H9 (cell line): ENCODE results near the gene DLG5. TPM values are rescaled to one million over a fixed set of nuclear protein-coding genes. Genes with fewer than 3 reads are reported as not detected.

Source experiments
- DNase-seq: peaks from one replicate; pipeline ENCODE4 v3.0.0-alpha.2; 2017
- H2AFZ ChIP-seq: one replicate; pipeline ENCODE4 v1.6.1; 2013; ENCODE audit warnings: mild to moderate bottlenecking, low read length, control low read depth, moderate library complexity
- H2AK5ac ChIP-seq: 2 replicates; pipeline ENCODE4 v1.6.1; 2013; ENCODE audit warnings: low read length, control low read depth, mixed read lengths; ENCODE audit not compliant: insufficient read length
- H2BK120ac ChIP-seq: one replicate; pipeline ENCODE4 v1.6.1; 2013; ENCODE audit warnings: low read depth, mild to moderate bottlenecking, low read length, control low read depth, inconsistent platforms; ENCODE audit not compliant: poor library complexity, severe bottlenecking
- H2BK12ac ChIP-seq: 2 replicates; pipeline ENCODE4 v1.6.1; 2013; ENCODE audit warnings: low read length, control low read depth, mixed read lengths, low read depth; ENCODE audit not compliant: insufficient read length
- H2BK15ac ChIP-seq: 2 replicates; pipeline ENCODE4 v1.6.1; 2013; ENCODE audit warnings: low read depth, low read length, control low read depth
- H2BK20ac ChIP-seq: one replicate; pipeline ENCODE4 v1.6.1; 2013; ENCODE audit warnings: low read depth, mild to moderate bottlenecking, low read length, control low read depth, inconsistent platforms; ENCODE audit not compliant: poor library complexity, severe bottlenecking
- H2BK5ac ChIP-seq: 2 replicates; pipeline ENCODE4 v1.6.1; 2013; ENCODE audit warnings: low read length, control low read depth, mixed read lengths; ENCODE audit not compliant: insufficient read length
- H3K14ac ChIP-seq: 2 replicates; pipeline ENCODE4 v1.6.1; 2013; ENCODE audit warnings: low read length, control low read depth; ENCODE audit not compliant: insufficient read depth
- H3K18ac ChIP-seq: 2 replicates; pipeline ENCODE4 v1.6.1; 2013; ENCODE audit warnings: low read depth, mild to moderate bottlenecking, mixed read lengths, low read length, control low read depth; ENCODE audit not compliant: insufficient read length
- H3K23ac ChIP-seq: 2 replicates; pipeline ENCODE4 v1.6.1; 2013; ENCODE audit warnings: low read length, control low read depth, mixed read lengths, low read depth; ENCODE audit not compliant: insufficient read length
- H3K23me2 ChIP-seq: 2 replicates; pipeline ENCODE4 v1.6.1; 2013; ENCODE audit warnings: low read depth, mild to moderate bottlenecking, mixed read lengths, low read length, control low read depth; ENCODE audit not compliant: insufficient read length, poor library complexity, severe bottlenecking
- H3K27ac ChIP-seq: 2 replicates; pipeline ENCODE4 v1.5.1; 2013; ENCODE audit warnings: low read length, control low read depth, mixed read lengths, low read depth; ENCODE audit not compliant: insufficient read length
- H3K27me3 ChIP-seq: 2 replicates; pipeline ENCODE4 v1.6.1; 2013; ENCODE audit warnings: low read length, control low read depth, inconsistent platforms; ENCODE audit not compliant: insufficient read depth
- H3K4ac ChIP-seq: 2 replicates; pipeline ENCODE4 v1.6.1; 2013; ENCODE audit warnings: low read depth, mild to moderate bottlenecking, control low read depth, inconsistent platforms, low read length, moderate library complexity
- H3K4me1 ChIP-seq: 2 replicates; pipeline ENCODE4 v1.6.1; 2013; ENCODE audit warnings: low read length, control low read depth, inconsistent platforms; ENCODE audit not compliant: insufficient read depth
- H3K4me2 ChIP-seq: 2 replicates; pipeline ENCODE4 v1.6.1; 2013; ENCODE audit warnings: low read length, control low read depth, mixed read lengths; ENCODE audit not compliant: insufficient read length, insufficient read depth
- H3K56ac ChIP-seq: 2 replicates; pipeline ENCODE4 v1.6.1; 2013; ENCODE audit warnings: low read depth, mild to moderate bottlenecking, mixed read lengths, low read length, control low read depth; ENCODE audit not compliant: insufficient read length
- H3K79me1 ChIP-seq: 2 replicates; pipeline ENCODE4 v1.6.1; 2013; ENCODE audit warnings: low read depth, mild to moderate bottlenecking, moderate library complexity, low read length, control low read depth, inconsistent platforms; ENCODE audit not compliant: insufficient read depth, poor library complexity, severe bottlenecking
- H3K79me2 ChIP-seq: 2 replicates; pipeline ENCODE4 v1.6.1; 2013; ENCODE audit warnings: low read length, control low read depth, inconsistent platforms; ENCODE audit not compliant: insufficient read depth
- H3K9ac ChIP-seq: 2 replicates; pipeline ENCODE4 v1.6.1; 2013; ENCODE audit warnings: low read length, control low read depth, mixed read lengths; ENCODE audit not compliant: insufficient read length; ENCODE audit errors: extremely low read depth
- H3K9me3 ChIP-seq: one replicate; pipeline ENCODE4 v1.6.1; 2013; ENCODE audit warnings: low read depth, low read length, inconsistent platforms; ENCODE audit not compliant: control insufficient read depth
- H3T11ph ChIP-seq: one replicate; pipeline ENCODE4 v1.6.1; 2013; ENCODE audit warnings: mild to moderate bottlenecking, low read length, control low read depth, inconsistent platforms
- H4K20me1 ChIP-seq: one replicate; pipeline ENCODE4 v1.6.1; 2013; ENCODE audit not compliant: control insufficient read depth, insufficient read length, insufficient read depth
- H4K5ac ChIP-seq: 2 replicates; pipeline ENCODE4 v1.6.1; 2013; ENCODE audit warnings: low read depth, mild to moderate bottlenecking, mixed read lengths, low read length, control low read depth; ENCODE audit not compliant: insufficient read length
- H4K8ac ChIP-seq: replicated peaks from 2 replicates; pipeline ENCODE4 v1.6.1; 2013; ENCODE audit warnings: low read length, control low read depth, mixed read lengths, low read depth; ENCODE audit not compliant: insufficient read length
- H4K91ac ChIP-seq: 2 replicates; pipeline ENCODE4 v1.6.1; 2013; ENCODE audit warnings: low read depth, mild to moderate bottlenecking, moderate library complexity, mixed read lengths, low read length, control low read depth; ENCODE audit not compliant: insufficient read length
- H3K27ac Mint-ChIP-seq, 3 experiments: 2 replicates in 2 of 3; 3 replicates in 1 of 3; pipeline ENCODE4 v1.8.0; 2020 to 2021; ENCODE audit warnings: mixed read lengths in 3 of 3, mild to moderate bottlenecking in 1 of 3, moderate library complexity in 1 of 3
- H3K27me3 Mint-ChIP-seq: 2 replicates; pipeline ENCODE4 v1.8.0; 2021; ENCODE audit warnings: low read depth, mild to moderate bottlenecking, moderate library complexity, mixed read lengths
- H3K36me3 Mint-ChIP-seq, 3 experiments: 2 replicates in 2 of 3; 3 replicates in 1 of 3; pipeline ENCODE4 v1.8.0; 2020 to 2021; ENCODE audit warnings: low read depth in 3 of 3, mixed read lengths in 3 of 3; ENCODE audit not compliant: insufficient read depth in 1 of 3
- H3K4me1 Mint-ChIP-seq, 2 experiments: 2 replicates each; pipeline ENCODE4 v1.8.0; 2020; ENCODE audit warnings: mixed read lengths in 2 of 2
- H3K4me3 Mint-ChIP-seq, 2 experiments: 2 replicates in 1 of 2; 3 replicates in 1 of 2; pipeline ENCODE4 v1.8.0; 2020 to 2021; ENCODE audit warnings: mild to moderate bottlenecking in 2 of 2, mixed read lengths in 2 of 2, moderate library complexity in 1 of 2
- H3K9me3 Mint-ChIP-seq, 2 experiments: 2 replicates in 1 of 2; 3 replicates in 1 of 2; pipeline ENCODE4 v1.8.0; 2020; ENCODE audit warnings: mild to moderate bottlenecking in 2 of 2, mixed read lengths in 2 of 2, moderate library complexity in 1 of 2
- WGBS: extraction: QIAGEN DNeasy Blood & Tissue Kit; methylation state at CpG from one replicate; pipeline ENCODE4 v1.1.7; 2013; ENCODE audit warnings: missing lambda C conversion rate, low lambda C conversion rate, mixed read lengths; ENCODE audit not compliant: insufficient read length; ENCODE audit errors: extremely low coverage; 5-methylcytosine and 5-hydroxymethylcytosine counted together
- total RNA-seq: library from RNA; stranded (reverse); gene quantifications from 2 replicates; pipeline ENCODE4 v1.2.1, GENCODE V29; 2021
- TF ChIP-seq, protein P1 (sequence below): fragments of 200-600 bp; sonication (generic); conservative IDR thresholded peaks from 3 replicates; pipeline ENCODE4 v1.8.0; 2021; ENCODE audit warnings: antibody characterized with exemption, mild to moderate bottlenecking

DLG5 gene
- total RNA-seq, 1 experiment from 2014 or later = 67.4 TPM

DNA sequence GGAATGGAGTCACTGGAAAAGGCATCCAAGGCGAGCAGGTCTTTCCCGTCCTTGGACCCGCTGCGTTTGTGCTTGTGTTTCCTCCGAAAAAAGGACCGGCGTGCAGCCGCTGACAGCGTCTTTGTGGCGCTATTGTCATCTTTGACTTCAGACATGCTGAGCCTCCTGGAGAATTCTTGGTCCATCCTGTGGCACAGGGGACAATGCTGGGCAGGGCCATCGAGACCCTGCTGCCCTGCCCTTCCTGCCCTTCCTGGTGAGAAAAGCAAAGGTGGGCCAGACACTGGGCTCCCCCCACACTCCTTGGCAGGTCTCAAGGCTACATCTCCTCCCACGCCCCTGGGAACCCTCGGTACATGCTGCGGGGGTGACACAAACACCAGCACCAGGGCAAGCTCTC lies 120.9 kb downstream of the DLG5 start:
- no peaks in the 10 kb centered on the region for H3K23me2 ChIP-seq
- no peak overlapping the region for H2BK20ac ChIP-seq
- no peaks in the 10 kb centered on the region for H4K20me1 ChIP-seq
- H3K23ac ChIP-seq = no peak overlapping the region
- no peak overlapping the region for H3K14ac ChIP-seq
- H3K36me3 Mint-ChIP-seq = peaks cover 39 to 89% (median 67%) of the 10 kb centered on the region in 3 experiments; a peak in 6 of 7 replicates
- H3K27ac Mint-ChIP-seq = peak overlapping the region in 1 of 3 experiments; percentile 73; a peak in 2 of 7 replicates
- no peak for DNase-seq
- no peak overlapping the region for H3K9ac ChIP-seq
- H2BK5ac ChIP-seq = no peak overlapping the region
- H2AFZ ChIP-seq = no peak overlapping the region
- H3K4me2 ChIP-seq = no peak overlapping the region
- no CpG with 5 or more reads among the region's 14 CpGs for WGBS
- no peak overlapping the region for H2BK120ac ChIP-seq
- no peak overlapping the region for H2BK15ac ChIP-seq
- no peaks in the 10 kb centered on the region for H3K79me2 ChIP-seq
- TF ChIP-seq, protein P1, sequence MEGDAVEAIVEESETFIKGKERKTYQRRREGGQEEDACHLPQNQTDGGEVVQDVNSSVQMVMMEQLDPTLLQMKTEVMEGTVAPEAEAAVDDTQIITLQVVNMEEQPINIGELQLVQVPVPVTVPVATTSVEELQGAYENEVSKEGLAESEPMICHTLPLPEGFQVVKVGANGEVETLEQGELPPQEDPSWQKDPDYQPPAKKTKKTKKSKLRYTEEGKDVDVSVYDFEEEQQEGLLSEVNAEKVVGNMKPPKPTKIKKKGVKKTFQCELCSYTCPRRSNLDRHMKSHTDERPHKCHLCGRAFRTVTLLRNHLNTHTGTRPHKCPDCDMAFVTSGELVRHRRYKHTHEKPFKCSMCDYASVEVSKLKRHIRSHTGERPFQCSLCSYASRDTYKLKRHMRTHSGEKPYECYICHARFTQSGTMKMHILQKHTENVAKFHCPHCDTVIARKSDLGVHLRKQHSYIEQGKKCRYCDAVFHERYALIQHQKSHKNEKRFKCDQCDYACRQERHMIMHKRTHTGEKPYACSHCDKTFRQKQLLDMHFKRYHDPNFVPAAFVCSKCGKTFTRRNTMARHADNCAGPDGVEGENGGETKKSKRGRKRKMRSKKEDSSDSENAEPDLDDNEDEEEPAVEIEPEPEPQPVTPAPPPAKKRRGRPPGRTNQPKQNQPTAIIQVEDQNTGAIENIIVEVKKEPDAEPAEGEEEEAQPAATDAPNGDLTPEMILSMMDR = no peak
- H3K4me1 ChIP-seq = peaks cover 11% of the 10 kb centered on the region; the same call in 1 of the 2 replicates
- peaks cover 28 to 33% of the 10 kb centered on the region in 2 experiments for H3K4me1 Mint-ChIP-seq
- no peak overlapping the region for H3K18ac ChIP-seq
- no peak overlapping the region for H2BK12ac ChIP-seq
- H3K56ac ChIP-seq = no peak overlapping the region
- no peak overlapping the region for H4K5ac ChIP-seq
- no peaks in the 10 kb centered on the region for H3K27me3 Mint-ChIP-seq
- no peaks in the 10 kb centered on the region for H3K79me1 ChIP-seq
- H4K91ac ChIP-seq = no peak overlapping the region
- no peak overlapping the region for H4K8ac ChIP-seq
- H3K4ac ChIP-seq = no peak overlapping the region
- no peak overlapping the region for H3K27ac ChIP-seq
- H3K9me3 Mint-ChIP-seq = no peaks in the 10 kb centered on the region
- H3T11ph ChIP-seq = no peak overlapping the region
- no peaks in the 10 kb centered on the region for H3K27me3 ChIP-seq
- no peak overlapping the region for H3K4me3 Mint-ChIP-seq
- no peak overlapping the region for H2AK5ac ChIP-seq
- H3K9me3 ChIP-seq = no peaks in the 10 kb centered on the region
